Measurements from ENCODE around the gene NPIPB8.
"Not testable (repeated sequence)": the region's sequence is repeated elsewhere in the genome, so short reads cannot be mapped to it uniquely, and the experiment has no call there.

DNA sequence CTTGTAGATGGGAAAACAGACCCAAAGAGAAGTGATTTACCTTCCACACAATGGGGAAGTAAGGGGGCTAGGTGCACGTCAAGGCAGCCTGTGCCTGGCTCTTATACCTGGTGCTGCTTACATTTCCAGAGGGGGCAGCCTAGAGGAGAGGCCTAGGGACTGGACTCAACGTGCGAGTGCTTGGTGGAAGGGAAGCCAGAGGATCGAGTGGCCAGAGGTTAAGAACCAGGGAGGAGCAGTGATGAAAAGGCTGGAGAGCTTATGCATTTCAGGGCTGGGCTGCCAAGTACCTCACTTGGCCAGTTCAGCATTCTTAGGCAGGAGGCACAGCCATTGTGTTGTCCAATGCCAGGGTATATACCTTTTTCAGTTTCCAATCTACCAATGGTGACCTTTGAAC lies 30.3 kb downstream of the NPIPB8 start:
- TF ChIP-seq CTCF, POLR2A (IDR thresholded peaks at IDR 0.05): not testable (repeated sequence)

All from uterus (tissue), 2 donors.